Neural crest cell (in vitro differentiated cells): ENCODE measurements around the gene TBC1D24. TPM values are rescaled to one million over a fixed set of nuclear protein-coding genes. Genes with fewer than 3 reads are reported as not detected.

Experiments used
- DNase-seq: peaks from one replicate; pipeline ENCODE4 v3.0.0; 2021; ENCODE audit warnings: low read depth, mixed read lengths, low spot score
- H3K27ac Mint-ChIP-seq: one replicate; pipeline ENCODE4 v1.8.0; 2021; ENCODE audit warnings: mild to moderate bottlenecking, mixed read lengths; ENCODE audit not compliant: unreplicated experiment
- H3K27me3 Mint-ChIP-seq: 2 replicates; pipeline ENCODE4 v1.8.0; 2021; ENCODE audit warnings: low read depth, mild to moderate bottlenecking, mixed read lengths
- H3K36me3 Mint-ChIP-seq: 2 replicates; pipeline ENCODE4 v1.8.0; 2021; ENCODE audit warnings: low read depth, mild to moderate bottlenecking, mixed read lengths
- H3K4me1 Mint-ChIP-seq: 2 replicates; pipeline ENCODE4 v1.8.0; 2021; ENCODE audit warnings: mixed read lengths
- H3K4me3 Mint-ChIP-seq: one replicate; pipeline ENCODE4 v1.8.0; 2021; ENCODE audit warnings: mild to moderate bottlenecking, mixed read lengths
- H3K9me3 Mint-ChIP-seq: 2 replicates; pipeline ENCODE4 v1.8.0; 2021; ENCODE audit warnings: mixed read lengths
- total RNA-seq: library from RNA; stranded (reverse); gene quantifications from 2 replicates; pipeline ENCODE4 v1.2.1, GENCODE V29; 2021
- TF ChIP-seq, protein P1 (sequence below): fragments of 200-600 bp; sonication (generic); conservative IDR thresholded peaks from 2 replicates; pipeline ENCODE4 v1.5.0; 2021; ENCODE audit warnings: antibody characterized with exemption, mild to moderate bottlenecking

Gene TBC1D24
- total RNA-seq, 1 donor from 2014 or later: 30.0 TPM

GRCh38 chr16:2483939-2484897 lies 9.3 kb downstream of the TBC1D24 start:
- H3K4me3 Mint-ChIP-seq: no peak overlapping the region
- no peaks in the 10 kb centered on the region for H3K27me3 Mint-ChIP-seq
- DNase-seq: no peak
- no peak overlapping the region for H3K27ac Mint-ChIP-seq
- peaks cover 23% of the 10 kb centered on the region for H3K4me1 Mint-ChIP-seq
- H3K9me3 Mint-ChIP-seq: no peaks in the 10 kb centered on the region
- TF ChIP-seq, protein P1, sequence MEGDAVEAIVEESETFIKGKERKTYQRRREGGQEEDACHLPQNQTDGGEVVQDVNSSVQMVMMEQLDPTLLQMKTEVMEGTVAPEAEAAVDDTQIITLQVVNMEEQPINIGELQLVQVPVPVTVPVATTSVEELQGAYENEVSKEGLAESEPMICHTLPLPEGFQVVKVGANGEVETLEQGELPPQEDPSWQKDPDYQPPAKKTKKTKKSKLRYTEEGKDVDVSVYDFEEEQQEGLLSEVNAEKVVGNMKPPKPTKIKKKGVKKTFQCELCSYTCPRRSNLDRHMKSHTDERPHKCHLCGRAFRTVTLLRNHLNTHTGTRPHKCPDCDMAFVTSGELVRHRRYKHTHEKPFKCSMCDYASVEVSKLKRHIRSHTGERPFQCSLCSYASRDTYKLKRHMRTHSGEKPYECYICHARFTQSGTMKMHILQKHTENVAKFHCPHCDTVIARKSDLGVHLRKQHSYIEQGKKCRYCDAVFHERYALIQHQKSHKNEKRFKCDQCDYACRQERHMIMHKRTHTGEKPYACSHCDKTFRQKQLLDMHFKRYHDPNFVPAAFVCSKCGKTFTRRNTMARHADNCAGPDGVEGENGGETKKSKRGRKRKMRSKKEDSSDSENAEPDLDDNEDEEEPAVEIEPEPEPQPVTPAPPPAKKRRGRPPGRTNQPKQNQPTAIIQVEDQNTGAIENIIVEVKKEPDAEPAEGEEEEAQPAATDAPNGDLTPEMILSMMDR: no peak
- H3K36me3 Mint-ChIP-seq: no peaks in the 10 kb centered on the region

DNA sequence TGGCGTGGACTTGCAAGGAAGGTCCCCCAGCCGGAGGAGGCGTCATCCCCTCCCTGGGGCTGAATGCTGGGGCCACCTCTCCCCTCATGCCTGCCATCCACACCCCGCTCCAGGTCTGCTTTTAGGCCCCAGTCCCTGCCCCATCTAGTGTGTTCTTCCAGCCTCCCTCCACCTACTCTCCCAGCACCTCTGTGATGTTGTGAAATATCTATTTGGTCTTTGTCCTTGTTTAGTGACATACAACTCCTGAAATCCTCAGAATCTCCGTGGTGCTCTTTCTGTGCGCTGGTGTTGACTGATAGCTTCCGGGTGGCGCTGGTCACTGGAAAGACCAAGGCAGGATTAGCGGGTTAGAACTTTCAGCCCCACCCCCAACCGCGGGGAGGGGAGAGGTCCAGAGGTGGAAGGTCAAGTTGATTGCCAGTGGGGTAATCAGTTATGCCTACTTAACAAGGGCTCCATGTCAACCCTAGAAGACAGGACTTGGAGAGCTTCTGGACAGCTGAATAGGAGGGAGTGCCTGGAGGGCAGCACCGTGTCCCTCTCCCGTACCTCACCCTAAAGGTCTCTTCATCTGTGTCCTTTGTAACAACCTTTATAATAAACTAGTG lies 10.1 kb downstream of the TBC1D24 start:
- H3K27ac Mint-ChIP-seq: no peak overlapping the region

DNA sequence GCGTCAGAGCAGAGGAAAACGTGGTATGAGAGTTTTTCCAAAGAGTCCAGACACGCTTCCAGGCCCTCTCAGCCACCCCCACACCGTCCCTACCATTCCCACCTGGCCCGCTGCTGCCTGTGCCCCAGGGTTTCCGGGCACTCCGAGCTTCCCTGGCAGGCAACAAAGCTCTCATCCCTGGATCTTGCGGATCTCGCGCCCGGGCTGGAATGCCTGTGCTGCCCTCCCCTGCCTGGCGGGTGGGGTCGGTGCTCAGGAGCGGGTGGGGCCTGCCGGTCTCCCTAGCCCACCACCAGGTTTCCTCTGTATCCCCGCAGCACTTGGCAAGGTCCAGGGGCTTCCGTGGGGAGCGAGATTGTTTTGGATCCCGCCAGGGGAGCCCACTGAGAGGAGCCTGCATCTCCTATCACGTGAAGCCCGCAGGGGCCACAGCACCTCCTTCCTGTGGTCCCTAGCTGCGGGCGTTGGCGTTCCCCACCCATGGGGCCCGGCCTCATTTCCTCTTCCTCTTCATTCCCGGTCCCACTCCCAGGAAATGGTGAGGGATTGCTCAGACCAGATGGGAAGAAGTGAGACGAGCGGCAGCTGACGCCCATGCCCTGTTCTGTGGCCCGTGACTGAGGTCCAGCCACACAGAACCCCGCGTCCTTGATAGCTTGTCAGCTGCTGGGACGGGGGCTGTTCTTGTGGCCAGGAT lies 11.0 kb downstream of the TBC1D24 start:
- TF ChIP-seq, protein P1: no peak
- no peak for DNase-seq
- H3K4me3 Mint-ChIP-seq: no peak overlapping the region
- no peak overlapping the region for H3K27ac Mint-ChIP-seq
- peaks cover 23% of the 10 kb centered on the region for H3K4me1 Mint-ChIP-seq
- no peaks in the 10 kb centered on the region for H3K9me3 Mint-ChIP-seq
- H3K36me3 Mint-ChIP-seq: no peaks in the 10 kb centered on the region
- H3K27me3 Mint-ChIP-seq: no peaks in the 10 kb centered on the region

More for the DNA sequence above, 10.1 kb downstream of the TBC1D24 start:
- DNase-seq: no peak
- Mint-ChIP-seq H3K36me3 (no peaks in the 10 kb centered on the region), H3K4me1 (peaks cover 23% of the 10 kb centered on the region), H3K4me3 (no peak overlapping the region), H3K27me3 (no peaks in the 10 kb centered on the region), H3K9me3 (no peaks in the 10 kb centered on the region)
- TF ChIP-seq, protein P1: no peak

- H3K4me3 Mint-ChIP-seq: no peak overlapping the region
- H3K9me3 Mint-ChIP-seq: no peaks in the 10 kb centered on the region
- peak overlapping the region; percentile 35 for H3K27ac Mint-ChIP-seq
- no peaks in the 10 kb centered on the region for H3K27me3 Mint-ChIP-seq
- no peaks in the 10 kb centered on the region for H3K36me3 Mint-ChIP-seq
- peaks cover 23% of the 10 kb centered on the region for H3K4me1 Mint-ChIP-seq
- TF ChIP-seq, protein P1: no peak
- DNase-seq: no peak
These were observed 12.0 kb downstream of the TBC1D24 start for GRCh38 chr16:2486645-2487516.

- DNase-seq: no peak
- H3K27ac Mint-ChIP-seq: peak overlapping the region; percentile 16
- H3K27me3 Mint-ChIP-seq: no peaks in the 10 kb centered on the region
- H3K4me3 Mint-ChIP-seq: no peak overlapping the region
- TF ChIP-seq, protein P1: no peak
- no peaks in the 10 kb centered on the region for H3K9me3 Mint-ChIP-seq
- H3K36me3 Mint-ChIP-seq: no peaks in the 10 kb centered on the region
- peaks cover 23% of the 10 kb centered on the region for H3K4me1 Mint-ChIP-seq
These were observed 12.6 kb downstream of the TBC1D24 start for GRCh38 chr16:2487517-2487842.
